ENCODE results near the gene SCART1.

Gene SCART1

DNA sequence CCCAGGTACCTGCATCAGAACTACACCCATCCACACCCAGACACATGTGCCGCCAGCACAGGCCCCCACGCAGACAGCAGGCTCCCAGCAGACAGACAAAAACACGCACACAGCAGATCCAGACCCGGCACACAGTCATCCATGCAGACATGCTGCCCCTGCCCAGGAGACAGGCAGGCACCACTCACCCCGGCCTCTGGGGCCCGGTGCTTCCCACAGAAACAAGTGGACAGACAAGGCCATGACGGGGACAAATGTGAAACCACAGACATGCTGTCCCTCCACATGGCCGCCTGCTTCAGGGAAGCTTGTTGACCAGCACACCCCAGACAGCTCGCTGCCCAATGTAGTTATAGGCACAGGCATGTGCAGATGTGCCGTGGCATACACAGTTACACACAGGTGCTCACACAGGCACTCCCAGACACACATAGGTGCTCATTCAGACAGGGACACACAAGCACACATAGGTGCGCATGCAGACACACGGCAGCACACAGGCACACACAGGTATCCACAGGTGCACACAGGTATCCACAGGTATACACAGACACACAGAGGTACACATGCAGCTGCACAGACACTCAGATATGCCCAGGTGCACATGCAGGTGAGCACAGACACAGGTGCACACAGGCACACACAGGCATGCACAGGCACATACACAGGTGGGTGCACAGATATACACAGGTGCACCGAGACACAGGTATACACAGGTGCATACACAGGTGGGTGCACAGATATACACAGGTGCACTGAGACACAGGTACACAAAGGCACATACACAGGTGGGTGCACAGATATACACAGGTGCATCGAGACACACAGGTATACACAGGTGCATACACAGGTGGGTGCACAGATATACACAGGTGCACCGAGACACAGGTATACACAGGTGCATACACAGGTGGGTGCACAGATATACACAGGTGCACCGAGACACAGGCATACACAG lies 10.5 kb upstream of the SCART1 start:
- peaks cover 14% of the 10 kb centered on the region for H3K36me3 Mint-ChIP-seq (ENCODE audit: low read depth)
- H3K27ac Mint-ChIP-seq, result no peak overlapping the region
- no peaks in the 10 kb centered on the region for H3K27me3 Mint-ChIP-seq (ENCODE audit: low read depth)
- peaks cover 9% of the 10 kb centered on the region for H3K4me1 Mint-ChIP-seq (ENCODE audit: low read depth)
- peaks cover 26% of the 10 kb centered on the region for H3K9me3 Mint-ChIP-seq
- no peak overlapping the region for H3K4me3 Mint-ChIP-seq

DNA sequence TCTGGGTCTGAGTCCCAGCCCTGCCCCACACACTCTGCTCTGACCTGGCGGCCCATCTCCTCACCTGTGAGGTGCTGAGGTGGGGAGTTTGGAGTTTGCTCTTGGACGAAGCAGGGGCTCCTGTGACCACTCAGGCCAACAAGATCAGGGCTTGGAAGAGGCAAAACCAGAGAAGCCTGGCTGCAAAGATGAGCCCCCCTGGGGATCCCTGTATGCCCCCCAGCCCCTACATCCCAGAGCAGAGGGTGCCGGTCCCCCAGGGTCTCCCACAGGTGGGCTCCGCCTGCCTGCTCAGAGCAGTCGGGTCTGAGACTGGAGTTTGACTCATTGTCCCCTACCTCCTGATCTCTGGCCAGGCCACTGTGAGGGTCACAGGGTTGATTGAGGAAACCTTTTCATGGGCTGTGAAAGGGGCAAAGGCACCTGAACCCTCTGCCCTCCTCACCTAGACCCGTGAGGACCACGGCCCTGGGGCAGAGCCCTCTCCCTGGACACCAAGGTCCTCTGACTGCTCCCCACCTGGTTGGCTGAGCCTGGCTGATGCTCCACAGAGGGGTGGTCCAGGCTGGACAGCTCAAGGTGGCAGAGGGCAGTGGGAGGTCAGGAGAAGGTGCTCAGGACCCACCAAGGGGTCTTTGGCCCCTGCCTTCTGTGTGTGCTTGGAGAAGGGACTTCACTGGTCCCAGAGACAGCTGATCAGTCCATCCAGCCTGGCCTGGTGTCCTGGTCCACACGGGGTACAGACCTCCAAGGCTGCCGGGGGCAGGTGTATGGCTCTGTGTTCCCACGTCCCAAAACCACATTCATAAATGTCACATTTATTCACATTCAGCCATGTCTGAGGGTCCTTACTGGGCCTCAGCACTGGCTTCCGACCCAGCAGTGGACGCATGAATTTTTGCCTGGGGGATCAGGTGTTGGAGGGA lies 9.1 kb upstream of the SCART1 start:
- Mint-ChIP-seq H3K27ac (no peak overlapping the region), H3K36me3 (ENCODE audit: low read depth) (peaks cover 14% of the 10 kb centered on the region), H3K27me3 (ENCODE audit: low read depth) (no peaks in the 10 kb centered on the region), H3K4me1 (ENCODE audit: low read depth) (peaks cover 7% of the 10 kb centered on the region), H3K9me3 (peaks cover 39% of the 10 kb centered on the region), H3K4me3 (no peak overlapping the region)

DNA sequence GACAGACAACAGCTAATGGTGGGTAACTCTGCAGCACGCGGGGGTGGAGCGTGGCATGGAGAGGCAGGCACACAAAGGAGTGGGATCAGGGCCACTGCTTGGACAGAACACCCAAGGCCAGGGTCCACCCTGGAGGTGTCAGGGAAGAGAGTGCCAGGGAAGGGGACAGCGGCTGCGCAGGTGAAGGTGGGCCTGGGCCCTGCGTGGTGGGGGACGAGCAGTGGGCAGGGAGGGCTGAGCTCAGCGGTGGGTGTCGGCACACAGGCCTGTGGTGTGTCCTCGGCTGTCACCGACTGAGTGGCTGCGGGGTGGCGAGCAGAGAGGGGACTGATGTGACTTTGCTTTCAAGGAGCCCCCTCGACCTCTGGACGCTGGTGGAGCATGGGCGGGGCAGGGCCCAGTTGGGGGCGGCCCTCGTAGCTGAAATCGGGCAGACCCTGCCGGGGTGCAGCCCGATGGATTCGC lies 8.4 kb upstream of the SCART1 start:
- Mint-ChIP-seq H3K27me3 (ENCODE audit: low read depth) (no peaks in the 10 kb centered on the region), H3K27ac (no peak overlapping the region), H3K36me3 (ENCODE audit: low read depth) (peaks cover 14% of the 10 kb centered on the region), H3K9me3 (peaks cover 39% of the 10 kb centered on the region), H3K4me1 (ENCODE audit: low read depth) (peaks cover 7% of the 10 kb centered on the region), H3K4me3 (no peak overlapping the region)

DNA sequence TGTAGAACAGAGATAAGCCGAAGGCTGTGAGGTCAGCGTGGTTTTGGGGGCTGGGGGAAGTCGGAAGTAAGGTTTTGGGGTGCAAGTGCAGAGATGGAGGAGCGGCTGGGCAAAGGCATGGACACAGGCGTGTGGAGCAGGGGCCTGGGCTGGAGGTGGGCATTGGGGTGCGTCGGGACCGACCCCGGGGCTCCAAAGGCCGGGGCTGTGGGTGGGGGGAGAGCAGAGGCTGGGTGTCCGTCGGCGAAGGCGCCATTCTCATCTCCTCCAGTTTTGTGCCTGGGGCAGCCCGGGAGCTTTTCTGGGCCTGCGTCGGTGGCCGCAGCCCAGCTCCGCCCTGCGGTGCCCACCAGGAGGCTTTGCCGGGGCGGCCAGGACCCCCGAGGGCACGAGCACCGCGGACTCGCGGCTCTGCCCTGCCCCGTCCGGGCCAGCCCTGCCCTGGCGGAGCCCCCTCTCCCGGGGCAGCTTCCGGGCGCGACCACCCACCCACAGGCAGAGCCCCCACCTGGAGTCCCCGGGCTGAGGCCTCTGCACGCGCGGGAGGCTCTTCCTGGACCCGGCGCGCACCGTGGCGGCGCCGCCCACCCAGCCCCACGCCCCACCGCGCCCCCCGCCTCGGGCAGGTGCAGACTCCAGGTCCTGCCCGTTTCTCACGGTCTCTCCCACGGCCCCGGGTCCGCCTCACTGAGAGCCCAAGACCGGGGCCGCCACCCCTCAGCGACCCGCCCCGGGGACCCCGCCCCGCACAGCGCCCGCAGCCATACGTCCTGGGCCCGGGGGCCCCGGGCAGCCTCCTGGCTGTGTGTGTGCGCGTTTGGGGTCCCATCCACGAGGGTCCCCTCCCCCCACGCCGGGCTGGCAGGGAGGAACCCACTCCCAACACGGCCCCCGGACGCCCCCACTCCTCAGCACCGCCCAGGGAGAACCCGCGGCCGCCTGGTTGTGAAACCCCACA lies 7.7 kb upstream of the SCART1 start:
- no peak overlapping the region for H3K27ac Mint-ChIP-seq
- peaks cover 39% of the 10 kb centered on the region for H3K9me3 Mint-ChIP-seq
- peaks cover 14% of the 10 kb centered on the region for H3K36me3 Mint-ChIP-seq (ENCODE audit: low read depth)
- no peaks in the 10 kb centered on the region for H3K27me3 Mint-ChIP-seq (ENCODE audit: low read depth)
- no peak overlapping the region for H3K4me3 Mint-ChIP-seq
- H3K4me1 Mint-ChIP-seq (ENCODE audit: low read depth), result peaks cover 7% of the 10 kb centered on the region

GRCh38 chr10:133446979-133447378 lies 6.8 kb upstream of the SCART1 start:
- Mint-ChIP-seq H3K4me1 (ENCODE audit: low read depth) (peaks cover 7% of the 10 kb centered on the region), H3K27ac (no peak overlapping the region), H3K4me3 (no peak overlapping the region), H3K9me3 (peaks cover 39% of the 10 kb centered on the region), H3K27me3 (ENCODE audit: low read depth) (no peaks in the 10 kb centered on the region), H3K36me3 (ENCODE audit: low read depth) (peaks cover 14% of the 10 kb centered on the region)

DNA sequence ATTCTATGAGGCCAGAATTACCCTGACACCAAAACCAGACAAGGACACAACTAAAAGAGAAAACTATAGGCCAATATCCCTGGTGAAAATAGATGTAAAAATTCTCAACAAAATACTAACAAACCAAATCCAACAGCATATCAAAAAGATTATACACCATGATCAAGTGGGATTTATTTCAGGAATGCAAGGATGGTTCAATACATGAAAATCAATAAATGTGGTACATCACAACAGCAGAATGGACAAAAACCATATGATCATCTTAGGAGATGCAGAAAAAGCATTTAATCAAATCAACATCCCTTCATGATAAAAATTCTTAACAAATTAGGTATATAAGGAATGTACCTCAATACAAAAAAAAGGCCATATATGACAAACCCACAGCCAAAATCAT lies 5.6 kb upstream of the SCART1 start:
- Mint-ChIP-seq H3K9me3 (peaks cover 39% of the 10 kb centered on the region), H3K27me3 (ENCODE audit: low read depth) (no peaks in the 10 kb centered on the region), H3K4me3 (no peak overlapping the region), H3K4me1 (ENCODE audit: low read depth) (no peaks in the 10 kb centered on the region), H3K36me3 (ENCODE audit: low read depth) (peaks cover 14% of the 10 kb centered on the region), H3K27ac (no peak overlapping the region)

DNA sequence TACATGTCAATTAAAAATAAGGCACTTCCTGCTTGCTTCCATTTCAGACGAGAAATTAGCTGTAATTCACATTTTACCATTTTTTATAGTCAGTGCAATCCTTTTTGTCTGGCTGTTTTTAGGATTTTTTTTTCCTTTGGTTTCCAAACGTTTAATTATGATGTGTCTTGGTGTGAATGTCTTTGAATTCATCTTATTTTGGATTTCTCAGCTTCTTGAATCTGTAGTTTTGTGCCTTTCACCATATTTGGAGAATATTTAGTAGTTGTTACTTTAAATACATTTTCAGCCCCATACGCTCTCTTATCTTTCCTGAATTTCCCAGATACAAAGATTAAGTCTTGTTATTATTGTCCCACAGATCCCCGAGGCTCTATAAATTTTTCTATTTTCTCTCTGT lies 2.4 kb upstream of the SCART1 start:
- Mint-ChIP-seq H3K36me3 (ENCODE audit: low read depth) (peaks cover 11% of the 10 kb centered on the region), H3K27ac (no peak overlapping the region), H3K27me3 (ENCODE audit: low read depth) (no peaks in the 10 kb centered on the region), H3K4me1 (ENCODE audit: low read depth) (no peaks in the 10 kb centered on the region), H3K4me3 (no peak overlapping the region), H3K9me3 (peaks cover 30% of the 10 kb centered on the region)

DNA sequence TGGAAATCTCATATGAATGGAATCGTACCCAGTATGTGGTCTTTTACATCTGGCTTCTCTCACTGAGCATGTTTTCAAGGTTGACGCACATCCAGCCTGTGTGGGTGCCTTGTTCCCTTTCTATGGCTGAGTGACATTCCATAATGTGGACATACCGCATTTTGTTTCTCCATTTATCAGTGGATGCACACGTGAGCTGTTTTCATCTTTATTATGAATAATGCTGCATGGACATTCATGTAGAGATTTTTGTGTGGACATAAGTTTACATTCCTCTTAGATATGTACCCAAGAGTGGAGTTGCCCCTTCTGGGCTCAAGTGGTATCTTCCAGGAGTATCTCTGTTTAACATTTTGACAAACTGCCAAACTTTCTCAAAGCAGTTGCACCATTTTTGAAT lies 1.3 kb upstream of the SCART1 start:
- H3K4me3 Mint-ChIP-seq, result no peak overlapping the region
- H3K27me3 Mint-ChIP-seq (ENCODE audit: low read depth), result no peaks in the 10 kb centered on the region
- H3K9me3 Mint-ChIP-seq, result peaks cover 21% of the 10 kb centered on the region
- no peak overlapping the region for H3K27ac Mint-ChIP-seq
- H3K4me1 Mint-ChIP-seq (ENCODE audit: low read depth), result no peaks in the 10 kb centered on the region
- peaks cover 7% of the 10 kb centered on the region for H3K36me3 Mint-ChIP-seq (ENCODE audit: low read depth)

DNA sequence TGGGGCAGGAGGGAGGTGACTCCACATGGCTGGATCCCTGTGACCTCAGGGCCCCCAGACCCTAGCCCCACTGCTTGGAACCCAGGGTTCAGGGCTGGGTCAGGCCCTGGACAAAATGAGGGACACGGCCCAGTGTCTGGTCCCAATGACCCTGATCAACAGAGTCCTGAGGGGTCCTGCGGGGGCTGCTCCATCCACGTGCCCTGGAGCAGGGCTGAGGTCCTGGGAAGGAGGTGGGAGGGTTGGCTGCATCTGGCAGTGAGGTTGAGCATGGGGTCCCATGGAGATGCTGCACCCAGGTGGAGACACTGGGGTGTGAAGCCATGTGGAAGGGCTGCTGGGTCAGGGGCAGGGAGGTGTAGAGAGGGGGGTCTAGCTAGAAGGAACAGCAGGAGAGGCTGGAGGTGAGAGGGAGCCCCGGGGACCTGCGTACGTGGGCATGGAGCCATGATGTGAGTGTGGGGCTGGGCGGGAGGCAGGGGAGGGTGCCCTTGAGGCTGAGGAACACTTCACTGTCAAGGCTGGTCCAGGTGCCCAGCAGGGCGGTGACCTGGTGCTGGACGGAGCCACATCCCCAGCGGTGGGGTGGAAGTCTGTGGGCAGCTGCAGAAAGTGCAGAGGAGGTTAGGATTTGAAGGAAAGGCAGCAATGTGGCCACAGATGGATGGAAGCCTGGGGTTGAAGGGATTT lies 604 bp downstream of the SCART1 start:
- H3K9me3 Mint-ChIP-seq, result peaks cover 2% of the 10 kb centered on the region
- no peak overlapping the region for H3K4me3 Mint-ChIP-seq
- no peaks in the 10 kb centered on the region for H3K4me1 Mint-ChIP-seq (ENCODE audit: low read depth)
- no peaks in the 10 kb centered on the region for H3K36me3 Mint-ChIP-seq (ENCODE audit: low read depth)
- no peaks in the 10 kb centered on the region for H3K27me3 Mint-ChIP-seq (ENCODE audit: low read depth)
- H3K27ac Mint-ChIP-seq, result no peak overlapping the region

GRCh38 chr10:133455196-133455595 lies 1.5 kb downstream of the SCART1 start:
- Mint-ChIP-seq H3K9me3 (no peaks in the 10 kb centered on the region), H3K4me3 (no peak overlapping the region), H3K4me1 (ENCODE audit: low read depth) (no peaks in the 10 kb centered on the region), H3K27ac (no peak overlapping the region), H3K36me3 (ENCODE audit: low read depth) (no peaks in the 10 kb centered on the region), H3K27me3 (ENCODE audit: low read depth) (no peaks in the 10 kb centered on the region)

GRCh38 chr10:133455611-133456031 lies 1.9 kb downstream of the SCART1 start:
- no peaks in the 10 kb centered on the region for H3K27me3 Mint-ChIP-seq (ENCODE audit: low read depth)
- no peaks in the 10 kb centered on the region for H3K4me1 Mint-ChIP-seq (ENCODE audit: low read depth)
- no peaks in the 10 kb centered on the region for H3K9me3 Mint-ChIP-seq
- H3K27ac Mint-ChIP-seq, result no peak overlapping the region
- no peak overlapping the region for H3K4me3 Mint-ChIP-seq
- no peaks in the 10 kb centered on the region for H3K36me3 Mint-ChIP-seq (ENCODE audit: low read depth)

GRCh38 chr10:133456041-133456951 lies 2.6 kb downstream of the SCART1 start:
- H3K27ac Mint-ChIP-seq, result no peak overlapping the region
- no peaks in the 10 kb centered on the region for H3K36me3 Mint-ChIP-seq (ENCODE audit: low read depth)
- no peaks in the 10 kb centered on the region for H3K9me3 Mint-ChIP-seq
- H3K27me3 Mint-ChIP-seq (ENCODE audit: low read depth), result no peaks in the 10 kb centered on the region
- H3K4me3 Mint-ChIP-seq, result no peak overlapping the region
- no peaks in the 10 kb centered on the region for H3K4me1 Mint-ChIP-seq (ENCODE audit: low read depth)
